TTC549 (cell line): ENCODE data around the gene WNT7B.

ENCODE experiments used
- FAIRE-seq: peaks from 2 replicates; lab custom pipeline; 2012; peaks lifted over from hg19 to GRCh38; lab: Jason Lieb, UNC

Gene WNT7B

DNA sequence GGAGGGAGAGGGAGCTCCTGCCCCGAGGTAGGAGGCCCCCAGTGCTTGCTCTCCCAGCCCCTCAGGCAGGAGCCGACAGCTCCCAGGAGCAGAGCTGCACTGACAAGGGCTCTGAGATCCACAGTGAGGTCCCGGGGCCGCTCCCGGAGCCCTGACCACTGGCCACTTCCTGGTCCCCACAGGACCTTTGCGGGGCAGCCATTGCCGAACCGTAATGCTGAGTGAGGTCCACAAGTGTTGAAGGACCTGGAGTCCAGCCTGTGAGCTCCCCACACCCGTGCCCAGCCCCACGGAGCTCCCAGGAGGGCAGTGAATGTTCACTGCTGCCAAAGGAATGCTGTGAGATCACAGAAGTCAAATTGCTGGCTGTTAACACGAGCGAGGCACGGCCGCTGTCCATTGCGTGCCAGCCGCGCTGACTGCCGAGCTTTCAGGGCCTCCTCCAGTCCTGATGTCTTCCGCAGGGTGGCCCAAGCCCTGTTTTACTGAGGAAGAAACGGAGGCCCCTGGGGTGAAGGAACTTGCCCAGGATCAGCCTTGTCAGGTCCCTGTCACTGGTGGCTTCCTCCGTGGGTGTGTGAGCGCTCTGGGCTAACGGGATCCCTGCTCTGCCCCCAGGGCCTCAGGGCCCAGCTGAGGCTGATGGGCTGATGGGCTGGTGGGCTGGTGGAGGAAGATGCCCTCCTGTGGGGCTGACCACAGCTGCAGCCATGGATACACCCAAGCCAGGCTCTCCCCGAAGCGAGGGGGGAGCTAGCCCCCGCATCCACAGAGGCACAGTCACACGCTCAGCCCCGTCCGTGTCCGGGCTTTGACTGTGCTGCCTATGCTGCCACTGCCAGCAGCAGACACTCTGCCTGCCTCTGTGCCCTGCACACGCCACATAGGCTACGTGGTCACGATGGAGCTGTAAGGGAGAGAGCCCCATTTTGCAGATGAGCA is 70.8 kb downstream of the WNT7B start:
- FAIRE-seq, result no peak

DNA sequence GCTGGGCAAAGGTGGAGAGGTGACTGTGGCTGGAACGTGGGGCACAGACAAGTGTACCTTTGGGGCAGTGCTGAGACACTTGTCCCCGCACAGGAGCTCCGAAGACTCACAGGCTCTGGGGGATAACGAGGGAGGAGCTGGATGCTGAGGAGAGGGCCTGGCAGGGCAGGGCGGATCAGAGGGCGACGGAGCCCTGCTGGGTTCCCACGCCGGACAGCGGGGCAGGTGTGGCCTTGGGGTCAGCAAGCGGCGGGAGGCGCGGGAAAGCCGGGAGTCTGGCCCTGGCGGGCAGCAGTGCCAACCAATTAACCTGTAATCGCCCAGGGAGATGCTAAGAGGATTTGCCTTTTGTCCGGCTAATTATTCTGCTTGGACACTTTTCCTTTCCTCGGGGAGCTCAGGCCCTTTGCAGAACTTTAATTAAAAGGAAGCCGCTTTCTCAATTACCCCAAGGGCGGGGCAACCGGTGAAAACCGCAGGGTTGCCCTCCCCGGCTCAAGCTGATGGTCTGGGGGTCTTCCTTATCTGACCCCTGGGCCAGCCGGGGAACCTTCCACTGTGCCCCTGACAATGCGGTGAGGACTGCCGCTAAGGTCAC is 71.5 kb downstream of the WNT7B start:
- no peak for FAIRE-seq

DNA sequence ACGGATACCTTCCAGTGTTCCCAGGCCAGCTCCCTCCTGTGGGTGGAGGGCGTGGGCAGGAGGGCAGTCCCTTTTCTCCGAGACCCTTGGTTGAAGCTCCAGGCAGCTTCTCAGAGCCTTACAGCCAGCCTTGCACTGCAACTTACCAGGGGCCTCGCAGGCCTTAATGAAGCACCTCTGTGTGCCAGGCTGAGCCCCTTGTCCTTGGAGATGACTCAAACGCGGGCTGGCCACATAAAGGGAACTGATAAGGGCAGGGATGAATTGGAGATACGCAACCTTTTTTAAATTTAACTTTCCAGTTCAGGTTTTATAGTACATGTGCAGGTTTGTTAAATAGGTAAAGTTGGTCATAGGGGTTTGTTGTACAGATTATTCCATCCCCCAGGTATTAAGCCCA is 72.7 kb downstream of the WNT7B start:
- no peak for FAIRE-seq

GRCh38 chr22:45903355-45904135 is 73.4 kb downstream of the WNT7B start:
- no peak for FAIRE-seq

- no peak for FAIRE-seq
Observed at GRCh38 chr22:45897736-45898135, 79.2 kb downstream of the WNT7B start.

GRCh38 chr22:45896964-45897538 is 79.9 kb downstream of the WNT7B start:
- no peak for FAIRE-seq

DNA sequence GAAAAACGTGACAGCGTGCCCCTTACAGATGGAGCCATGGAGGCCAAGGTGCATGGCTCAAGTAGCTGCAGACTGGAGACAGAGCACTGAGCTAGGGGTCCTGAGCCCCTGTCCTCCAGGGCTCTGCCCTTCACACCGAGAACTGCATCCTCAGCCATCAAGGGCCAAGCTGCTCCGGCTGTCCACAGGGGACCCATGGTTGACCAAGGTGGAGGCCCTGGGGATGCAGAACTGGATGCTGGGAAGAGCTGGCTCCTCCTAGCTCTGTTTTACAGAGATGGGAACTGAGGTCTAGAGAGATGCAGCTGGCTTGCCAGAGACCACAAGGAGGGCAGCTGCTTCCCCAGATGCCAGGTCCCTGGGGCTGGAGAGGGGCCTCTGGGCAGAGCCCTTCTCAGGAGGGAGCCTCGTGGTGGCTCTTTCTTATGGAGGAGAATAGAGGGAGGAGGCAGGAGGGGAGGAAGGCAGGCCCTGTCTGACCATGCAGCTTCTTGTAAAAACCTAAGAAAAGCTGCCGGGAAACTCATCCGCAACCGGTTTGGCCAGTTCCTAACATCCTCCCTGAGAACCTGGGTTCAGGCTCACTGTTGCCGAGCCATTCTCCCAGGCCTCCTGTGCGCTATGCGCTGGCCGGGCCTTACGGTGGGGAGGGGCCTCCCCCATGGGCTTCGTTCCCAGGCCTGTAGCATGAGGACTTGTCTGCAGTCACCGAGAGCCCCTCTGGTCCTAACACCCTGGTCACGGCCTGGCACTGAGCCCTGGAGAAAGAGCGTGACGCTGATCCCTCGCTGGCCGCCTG is 80.6 kb downstream of the WNT7B start:
- no peak for FAIRE-seq

DNA sequence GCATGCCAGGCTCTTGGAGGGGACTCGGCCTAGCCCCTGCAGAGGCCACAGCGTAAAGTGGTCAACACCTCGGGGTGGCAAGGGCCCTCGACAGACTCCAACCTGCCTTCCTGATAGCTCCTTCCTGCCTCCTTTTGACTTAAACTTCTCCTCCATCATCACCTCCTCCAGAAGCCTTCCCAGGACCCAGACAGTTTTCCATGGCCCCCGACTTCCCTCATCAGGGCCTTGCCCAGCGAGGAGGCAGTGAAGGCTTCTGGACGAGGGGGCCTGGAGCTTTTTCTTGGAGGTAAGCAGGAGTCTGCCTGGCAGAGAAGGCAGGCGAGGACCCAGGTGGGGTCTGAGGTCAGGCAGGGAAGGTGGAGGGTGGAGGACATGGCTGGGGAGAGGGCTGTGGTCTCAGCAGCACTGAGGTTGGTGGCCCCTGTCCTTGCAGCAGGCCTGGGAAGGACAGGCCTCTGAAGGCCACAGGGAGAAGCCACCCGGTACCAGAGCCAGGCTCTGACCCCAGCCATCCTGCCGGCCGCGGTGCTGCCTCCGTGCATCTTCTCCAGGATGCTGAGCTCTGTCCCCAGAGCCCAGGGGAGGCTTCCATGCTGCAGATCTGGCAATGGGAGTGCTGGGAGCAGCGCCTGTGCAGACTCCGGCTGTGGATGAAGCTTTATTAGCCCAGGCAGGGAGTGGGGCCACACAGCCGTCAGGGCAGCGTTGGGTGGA is 81.4 kb downstream of the WNT7B start:
- FAIRE-seq, result no peak

- no peak for FAIRE-seq
Observed at GRCh38 chr22:45893516-45893915, 83.4 kb downstream of the WNT7B start.

- FAIRE-seq, result no peak
Observed at GRCh38 chr22:45892681-45893461, 84.1 kb downstream of the WNT7B start.

DNA sequence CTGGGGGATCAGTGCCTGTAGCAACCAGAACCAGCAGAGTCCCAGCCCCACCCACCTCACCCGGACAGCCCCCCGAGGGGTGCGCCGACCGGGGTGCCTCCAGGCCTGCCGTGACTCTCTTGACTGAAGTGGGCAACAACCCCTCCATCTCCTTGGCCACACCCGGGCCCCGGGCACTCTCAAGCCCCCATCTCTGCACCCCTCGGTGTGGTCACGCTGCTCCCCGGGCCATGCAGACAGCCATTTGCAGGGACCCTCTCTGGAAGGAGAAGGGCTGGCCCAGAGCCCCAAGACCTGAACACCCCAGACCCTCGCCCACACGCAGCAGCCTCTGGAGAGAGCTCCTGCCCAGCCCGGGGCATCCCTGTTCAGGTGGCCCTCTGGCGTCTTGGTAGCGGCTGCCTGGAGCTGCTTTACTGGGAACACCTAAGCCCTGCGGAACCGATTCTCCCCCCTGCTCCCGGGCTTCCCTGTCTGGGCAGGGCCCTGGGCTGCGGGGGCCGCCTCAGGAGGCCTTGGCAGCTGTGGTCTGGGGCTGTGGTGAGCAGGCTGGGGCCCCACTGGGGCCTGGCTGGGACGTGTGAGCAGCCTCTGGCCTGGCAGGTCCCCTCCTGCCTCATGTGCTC is 84.9 kb downstream of the WNT7B start:
- FAIRE-seq, result no peak

- no peak for FAIRE-seq
Observed at GRCh38 chr22:45891471-45891995, 85.4 kb downstream of the WNT7B start.

DNA sequence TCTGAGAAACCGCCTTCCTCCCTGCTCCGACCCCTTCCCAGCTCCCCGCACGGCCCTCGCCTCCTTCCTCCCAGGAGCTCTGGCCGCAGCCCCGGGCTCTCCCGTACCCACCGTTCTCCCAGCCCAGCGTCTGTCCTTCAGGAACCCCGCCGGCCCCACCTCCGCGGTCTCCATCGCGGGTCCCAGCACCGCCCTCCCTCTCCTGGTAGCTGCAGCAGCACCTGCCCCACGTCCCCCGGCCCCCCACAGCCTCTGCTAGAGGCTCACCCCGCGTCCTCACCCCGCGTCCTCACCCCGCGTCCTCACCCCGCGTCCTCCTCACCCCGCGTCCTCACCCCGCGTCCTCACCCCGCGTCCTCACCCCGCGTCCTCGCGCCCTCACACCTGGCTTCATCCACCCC is 85.9 kb downstream of the WNT7B start:
- no peak for FAIRE-seq

GRCh38 chr22:45890351-45890635 is 86.7 kb downstream of the WNT7B start:
- no peak for FAIRE-seq

- no peak for FAIRE-seq
Observed at GRCh38 chr22:45889539-45890350, 87.2 kb downstream of the WNT7B start.

GRCh38 chr22:45889093-45889538 is 87.8 kb downstream of the WNT7B start:
- no peak for FAIRE-seq

- FAIRE-seq, result no peak
Observed at GRCh38 chr22:45888221-45889092, 88.5 kb downstream of the WNT7B start.
